Measurements from ENCODE around the gene DAB2IP.

DNA sequence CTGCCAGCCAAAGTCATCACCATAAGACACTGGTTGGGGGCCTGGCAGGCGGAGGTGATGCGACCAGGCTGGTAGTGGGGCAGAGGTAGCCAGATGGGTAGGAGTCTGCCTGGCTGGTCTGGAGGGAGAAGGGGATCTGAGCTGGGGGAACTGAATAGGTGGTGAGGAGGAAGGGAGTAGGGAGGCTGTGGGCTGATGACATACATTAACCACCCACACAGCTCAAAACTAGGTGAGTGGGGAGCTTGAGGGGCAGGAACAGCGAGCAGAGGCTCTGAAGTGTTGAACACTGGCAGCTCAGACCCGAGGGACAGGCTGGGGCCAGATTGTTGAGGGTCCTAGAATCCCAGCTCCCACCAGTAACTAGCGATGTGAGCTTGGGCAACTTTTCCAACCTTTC, 81.0 kb downstream of the DAB2IP start:
- TF ChIP-seq, protein P1, sequence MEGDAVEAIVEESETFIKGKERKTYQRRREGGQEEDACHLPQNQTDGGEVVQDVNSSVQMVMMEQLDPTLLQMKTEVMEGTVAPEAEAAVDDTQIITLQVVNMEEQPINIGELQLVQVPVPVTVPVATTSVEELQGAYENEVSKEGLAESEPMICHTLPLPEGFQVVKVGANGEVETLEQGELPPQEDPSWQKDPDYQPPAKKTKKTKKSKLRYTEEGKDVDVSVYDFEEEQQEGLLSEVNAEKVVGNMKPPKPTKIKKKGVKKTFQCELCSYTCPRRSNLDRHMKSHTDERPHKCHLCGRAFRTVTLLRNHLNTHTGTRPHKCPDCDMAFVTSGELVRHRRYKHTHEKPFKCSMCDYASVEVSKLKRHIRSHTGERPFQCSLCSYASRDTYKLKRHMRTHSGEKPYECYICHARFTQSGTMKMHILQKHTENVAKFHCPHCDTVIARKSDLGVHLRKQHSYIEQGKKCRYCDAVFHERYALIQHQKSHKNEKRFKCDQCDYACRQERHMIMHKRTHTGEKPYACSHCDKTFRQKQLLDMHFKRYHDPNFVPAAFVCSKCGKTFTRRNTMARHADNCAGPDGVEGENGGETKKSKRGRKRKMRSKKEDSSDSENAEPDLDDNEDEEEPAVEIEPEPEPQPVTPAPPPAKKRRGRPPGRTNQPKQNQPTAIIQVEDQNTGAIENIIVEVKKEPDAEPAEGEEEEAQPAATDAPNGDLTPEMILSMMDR (conservative IDR thresholded peaks at IDR 0.05; ENCODE audit: low read depth, low read length) = no peak
- TF ChIP-seq BHLHE40 (IDR thresholded peaks at IDR 0.05; ENCODE audit: low read depth, low read length) (no peak), MAZ (IDR thresholded peaks at IDR 0.05; ENCODE audit: borderline replicate concordance, low read depth, low read length) (no peak), FOS (IDR thresholded peaks at IDR 0.05; ENCODE audit: low read depth, low read length) (no peak), MXI1 (IDR thresholded peaks at IDR 0.05; ENCODE audit: borderline replicate concordance, low read depth, low read length) (no peak), POLR2A (IDR thresholded peaks at IDR 0.05; ENCODE audit: low read depth, low read length) (no peak), RFX5 (IDR thresholded peaks at IDR 0.05; ENCODE audit: low read depth, low read length) (no peak), RAD21 (IDR thresholded peaks at IDR 0.05; ENCODE audit: low read length) (no peak), SMC3 (IDR thresholded peaks at IDR 0.05; ENCODE audit: low read depth, low read length) (no peak)
- TF ChIP-seq, protein P2, sequence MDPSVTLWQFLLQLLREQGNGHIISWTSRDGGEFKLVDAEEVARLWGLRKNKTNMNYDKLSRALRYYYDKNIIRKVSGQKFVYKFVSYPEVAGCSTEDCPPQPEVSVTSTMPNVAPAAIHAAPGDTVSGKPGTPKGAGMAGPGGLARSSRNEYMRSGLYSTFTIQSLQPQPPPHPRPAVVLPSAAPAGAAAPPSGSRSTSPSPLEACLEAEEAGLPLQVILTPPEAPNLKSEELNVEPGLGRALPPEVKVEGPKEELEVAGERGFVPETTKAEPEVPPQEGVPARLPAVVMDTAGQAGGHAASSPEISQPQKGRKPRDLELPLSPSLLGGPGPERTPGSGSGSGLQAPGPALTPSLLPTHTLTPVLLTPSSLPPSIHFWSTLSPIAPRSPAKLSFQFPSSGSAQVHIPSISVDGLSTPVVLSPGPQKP (IDR thresholded peaks at IDR 0.05; ENCODE audit: borderline replicate concordance, low read depth, low read length) = no peak
